HEK293 (cell line): ENCODE measurements around the gene RNU7-1.

Experiments
- WT1 ChIP-seq: fragments of 450-650 bp; formaldehyde crosslinking; IDR thresholded peaks from 2 replicates; pipeline ENCODE4 v1.5.1; 2016; ENCODE audit warnings: missing biosample characterization, missing genetic modification characterization
- YY1 ChIP-seq: fragments of 450-650 bp; formaldehyde crosslinking; IDR thresholded peaks from 2 replicates; pipeline ENCODE4 v1.5.1; 2018; ENCODE audit warnings: missing biosample characterization, missing genetic modification characterization
- ZNF10 ChIP-seq: fragments of 450-650 bp; formaldehyde crosslinking; IDR thresholded peaks from 2 replicates; pipeline ENCODE4 v1.5.1; 2017; ENCODE audit warnings: missing biosample characterization, missing genetic modification characterization
- ZNF114 ChIP-seq: fragments of 450-650 bp; formaldehyde crosslinking; IDR thresholded peaks from 2 replicates; pipeline ENCODE4 v1.5.0; 2017; ENCODE audit warnings: missing biosample characterization, missing genetic modification characterization
- ZNF624 ChIP-seq: fragments of 450-650 bp; formaldehyde crosslinking; IDR thresholded peaks from 2 replicates; pipeline ENCODE4 v1.5.1; 2017; ENCODE audit warnings: missing biosample characterization, missing genetic modification characterization
- ZNF768 ChIP-seq: fragments of 450-650 bp; formaldehyde crosslinking; IDR thresholded peaks from 2 replicates; pipeline ENCODE4 v1.5.1; 2018; ENCODE audit warnings: missing biosample characterization, mild to moderate bottlenecking, missing genetic modification characterization
- TF ChIP-seq, protein P1 (sequence below): fragments of 450-650 bp; formaldehyde crosslinking; IDR thresholded peaks from 2 replicates; pipeline ENCODE4 v1.5.1; 2016; ENCODE audit warnings: missing biosample characterization, missing genetic modification characterization
- TF ChIP-seq, protein P2 (sequence below): fragments of 450-650 bp; IDR thresholded peaks from 2 replicates; pipeline ENCODE4 v1.5.1; 2018; ENCODE audit warnings: missing biosample characterization, mild to moderate bottlenecking, missing genetic modification characterization
- TF ChIP-seq, protein P3 (sequence below): fragments of 450-650 bp; formaldehyde crosslinking; IDR thresholded peaks from 2 replicates; pipeline ENCODE4 v1.5.1; 2016; ENCODE audit warnings: missing biosample characterization, missing genetic modification characterization

DNA sequence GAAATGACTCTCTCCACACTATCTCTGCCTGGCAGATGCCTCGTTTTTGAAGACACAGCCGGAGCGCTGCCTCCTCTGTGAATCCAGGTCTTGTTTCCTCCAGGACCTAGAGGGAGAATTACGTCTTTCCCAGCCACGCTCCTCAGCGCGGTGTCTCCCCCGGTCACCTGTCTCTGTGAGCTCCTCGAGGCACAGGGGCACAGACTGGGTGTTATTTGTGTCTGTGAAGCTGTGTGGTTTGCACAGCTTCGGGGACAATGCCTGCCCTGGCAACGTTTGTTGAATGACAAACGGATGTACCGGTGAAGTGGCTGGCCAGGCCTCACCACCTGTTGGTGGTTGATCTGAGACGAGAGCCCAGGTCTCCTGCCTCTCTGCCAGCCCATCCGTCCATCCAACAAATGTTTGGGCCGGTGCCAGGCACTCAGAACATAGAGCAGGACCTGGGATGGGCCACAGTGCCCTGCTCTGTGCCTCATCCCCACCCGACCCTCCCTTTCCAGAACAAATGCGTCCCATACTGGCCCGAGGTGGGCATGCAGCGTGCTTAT is 13.6 kb downstream of the RNU7-1 start:
- TF ChIP-seq YY1 (tag by site-specific recombination), result no peak
- TF ChIP-seq ZNF10, result no peak
- TF ChIP-seq, protein P1, sequence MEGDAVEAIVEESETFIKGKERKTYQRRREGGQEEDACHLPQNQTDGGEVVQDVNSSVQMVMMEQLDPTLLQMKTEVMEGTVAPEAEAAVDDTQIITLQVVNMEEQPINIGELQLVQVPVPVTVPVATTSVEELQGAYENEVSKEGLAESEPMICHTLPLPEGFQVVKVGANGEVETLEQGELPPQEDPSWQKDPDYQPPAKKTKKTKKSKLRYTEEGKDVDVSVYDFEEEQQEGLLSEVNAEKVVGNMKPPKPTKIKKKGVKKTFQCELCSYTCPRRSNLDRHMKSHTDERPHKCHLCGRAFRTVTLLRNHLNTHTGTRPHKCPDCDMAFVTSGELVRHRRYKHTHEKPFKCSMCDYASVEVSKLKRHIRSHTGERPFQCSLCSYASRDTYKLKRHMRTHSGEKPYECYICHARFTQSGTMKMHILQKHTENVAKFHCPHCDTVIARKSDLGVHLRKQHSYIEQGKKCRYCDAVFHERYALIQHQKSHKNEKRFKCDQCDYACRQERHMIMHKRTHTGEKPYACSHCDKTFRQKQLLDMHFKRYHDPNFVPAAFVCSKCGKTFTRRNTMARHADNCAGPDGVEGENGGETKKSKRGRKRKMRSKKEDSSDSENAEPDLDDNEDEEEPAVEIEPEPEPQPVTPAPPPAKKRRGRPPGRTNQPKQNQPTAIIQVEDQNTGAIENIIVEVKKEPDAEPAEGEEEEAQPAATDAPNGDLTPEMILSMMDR (tag by site-specific recombination), result no peak
- TF ChIP-seq WT1 (tag by site-specific recombination), result no peak
- no peak for TF ChIP-seq ZNF624
- TF ChIP-seq, protein P2, sequence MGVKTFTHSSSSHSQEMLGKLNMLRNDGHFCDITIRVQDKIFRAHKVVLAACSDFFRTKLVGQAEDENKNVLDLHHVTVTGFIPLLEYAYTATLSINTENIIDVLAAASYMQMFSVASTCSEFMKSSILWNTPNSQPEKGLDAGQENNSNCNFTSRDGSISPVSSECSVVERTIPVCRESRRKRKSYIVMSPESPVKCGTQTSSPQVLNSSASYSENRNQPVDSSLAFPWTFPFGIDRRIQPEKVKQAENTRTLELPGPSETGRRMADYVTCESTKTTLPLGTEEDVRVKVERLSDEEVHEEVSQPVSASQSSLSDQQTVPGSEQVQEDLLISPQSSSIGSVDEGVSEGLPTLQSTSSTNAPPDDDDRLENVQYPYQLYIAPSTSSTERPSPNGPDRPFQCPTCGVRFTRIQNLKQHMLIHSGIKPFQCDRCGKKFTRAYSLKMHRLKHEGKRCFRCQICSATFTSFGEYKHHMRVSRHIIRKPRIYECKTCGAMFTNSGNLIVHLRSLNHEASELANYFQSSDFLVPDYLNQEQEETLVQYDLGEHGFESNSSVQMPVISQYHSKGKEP (tag by site-specific recombination), result no peak
- no peak for TF ChIP-seq ZNF114 (tag by site-specific recombination)
- TF ChIP-seq ZNF768 (tag by site-specific recombination), result no peak
- TF ChIP-seq, protein P3, sequence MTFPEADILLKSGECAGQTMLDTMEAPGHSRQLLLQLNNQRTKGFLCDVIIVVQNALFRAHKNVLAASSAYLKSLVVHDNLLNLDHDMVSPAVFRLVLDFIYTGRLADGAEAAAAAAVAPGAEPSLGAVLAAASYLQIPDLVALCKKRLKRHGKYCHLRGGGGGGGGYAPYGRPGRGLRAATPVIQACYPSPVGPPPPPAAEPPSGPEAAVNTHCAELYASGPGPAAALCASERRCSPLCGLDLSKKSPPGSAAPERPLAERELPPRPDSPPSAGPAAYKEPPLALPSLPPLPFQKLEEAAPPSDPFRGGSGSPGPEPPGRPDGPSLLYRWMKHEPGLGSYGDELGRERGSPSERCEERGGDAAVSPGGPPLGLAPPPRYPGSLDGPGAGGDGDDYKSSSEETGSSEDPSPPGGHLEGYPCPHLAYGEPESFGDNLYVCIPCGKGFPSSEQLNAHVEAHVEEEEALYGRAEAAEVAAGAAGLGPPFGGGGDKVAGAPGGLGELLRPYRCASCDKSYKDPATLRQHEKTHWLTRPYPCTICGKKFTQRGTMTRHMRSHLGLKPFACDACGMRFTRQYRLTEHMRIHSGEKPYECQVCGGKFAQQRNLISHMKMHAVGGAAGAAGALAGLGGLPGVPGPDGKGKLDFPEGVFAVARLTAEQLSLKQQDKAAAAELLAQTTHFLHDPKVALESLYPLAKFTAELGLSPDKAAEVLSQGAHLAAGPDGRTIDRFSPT (tag by site-specific recombination), result no peak
